HEK293T (cell line): ENCODE results near the gene LOXL3.

ENCODE experiments used
- CTCF ChIA-PET: fragments of 350-600 bp; formaldehyde crosslinking; extraction: SDS; loops from one replicate; lab custom pipeline; 2021; ENCODE audit warnings: antibody characterized with exemption, inconsistent platforms; lab: Yijun Ruan, JAX
- POLR2A ChIA-PET: fragments of 350-600 bp; formaldehyde crosslinking; extraction: SDS; loops from one replicate; lab custom pipeline; 2020; ENCODE audit warnings: antibody characterized with exemption, inconsistent platforms; lab: Yijun Ruan, JAX
- DNase-seq: peaks from one replicate; pipeline ENCODE4 v3.0.0; 2012; ENCODE audit warnings: mixed read lengths; ENCODE audit errors: extremely low spot score
- ARNT ChIP-seq: fragments of 450-650 bp; IDR thresholded peaks from 2 replicates; pipeline ENCODE4 v1.6.1; 2017; ENCODE audit warnings: mild to moderate bottlenecking
- BHLHE40 ChIP-seq: fragments of 450-650 bp; IDR thresholded peaks from 2 replicates; pipeline ENCODE4 v1.6.1; 2016; ENCODE audit warnings: mild to moderate bottlenecking, moderate library complexity, borderline replicate concordance
- CTBP1 ChIP-seq: fragments of 450-650 bp; IDR thresholded peaks from 2 replicates; pipeline ENCODE4 v1.6.1; 2016; ENCODE audit warnings: borderline replicate concordance
- ELF4 ChIP-seq: fragments of 450-650 bp; IDR thresholded peaks from 2 replicates; pipeline ENCODE4 v1.6.1; 2017; ENCODE audit warnings: antibody characterized with exemption
- FOXA1 ChIP-seq: fragments of 450-650 bp; IDR thresholded peaks from 2 replicates; pipeline ENCODE4 v1.6.1; 2016; ENCODE audit warnings: mild to moderate bottlenecking
- FOXK2 ChIP-seq: fragments of 450-650 bp; IDR thresholded peaks from 2 replicates; pipeline ENCODE4 v1.6.1; 2016; ENCODE audit warnings: mild to moderate bottlenecking
- FOXM1 ChIP-seq: fragments of 450-650 bp; IDR thresholded peaks from 2 replicates; pipeline ENCODE4 v1.6.1; 2017; ENCODE audit warnings: mild to moderate bottlenecking, borderline replicate concordance
- HDGF ChIP-seq: fragments of 450-650 bp; IDR thresholded peaks from 2 replicates; pipeline ENCODE4 v1.6.1; 2017; ENCODE audit warnings: antibody characterized with exemption, borderline replicate concordance
- L3MBTL2 ChIP-seq: fragments of 450-650 bp; conservative IDR thresholded peaks from 2 replicates; pipeline ENCODE4 v1.6.1; 2016; ENCODE audit warnings: mild to moderate bottlenecking
- LEF1 ChIP-seq: fragments of 450-650 bp; IDR thresholded peaks from 2 replicates; pipeline ENCODE4 v1.6.1; 2017; ENCODE audit warnings: mild to moderate bottlenecking, borderline replicate concordance
- NFRKB ChIP-seq: fragments of 450-650 bp; IDR thresholded peaks from 2 replicates; pipeline ENCODE4 v1.6.1; 2016; ENCODE audit warnings: mild to moderate bottlenecking, moderate library complexity
- SP1 ChIP-seq: fragments of 450-650 bp; IDR thresholded peaks from 2 replicates; pipeline ENCODE4 v1.6.1; 2017
- SUZ12 ChIP-seq: fragments of 450-650 bp; IDR thresholded peaks from 2 replicates; pipeline ENCODE4 v1.6.1; 2016; ENCODE audit warnings: mild to moderate bottlenecking
- TARDBP ChIP-seq: fragments of 450-650 bp; IDR thresholded peaks from 2 replicates; pipeline ENCODE4 v1.6.1; 2016
- ZNF384 ChIP-seq: fragments of 450-650 bp; IDR thresholded peaks from 2 replicates; pipeline ENCODE4 v1.6.1; 2016
- TF ChIP-seq, protein P1 (sequence below): fragments of 450-650 bp; IDR thresholded peaks from 2 replicates; pipeline ENCODE4 v1.6.1; 2016

The LOXL3 gene

GRCh38 chr2:74556159-74556558 lies 2.4 kb upstream of the LOXL3 start:
- DNase-seq, result no peak
- no peak for TF ChIP-seq NFRKB
- no peak for TF ChIP-seq LEF1
- no peak for TF ChIP-seq ARNT
- no peak for TF ChIP-seq ZNF384
- TF ChIP-seq, protein P1, sequence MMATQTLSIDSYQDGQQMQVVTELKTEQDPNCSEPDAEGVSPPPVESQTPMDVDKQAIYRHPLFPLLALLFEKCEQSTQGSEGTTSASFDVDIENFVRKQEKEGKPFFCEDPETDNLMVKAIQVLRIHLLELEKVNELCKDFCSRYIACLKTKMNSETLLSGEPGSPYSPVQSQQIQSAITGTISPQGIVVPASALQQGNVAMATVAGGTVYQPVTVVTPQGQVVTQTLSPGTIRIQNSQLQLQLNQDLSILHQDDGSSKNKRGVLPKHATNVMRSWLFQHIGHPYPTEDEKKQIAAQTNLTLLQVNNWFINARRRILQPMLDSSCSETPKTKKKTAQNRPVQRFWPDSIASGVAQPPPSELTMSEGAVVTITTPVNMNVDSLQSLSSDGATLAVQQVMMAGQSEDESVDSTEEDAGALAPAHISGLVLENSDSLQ, result no peak
- TF ChIP-seq L3MBTL2, result no peak
- ChIA-PET POLR2A (interaction anchor here (1.2 kb wide), 1 partner anchor 49 kb away, joined by 4 read pairs; no protein-coding TSS in a partner anchor), CTCF (no interaction called here)

DNA sequence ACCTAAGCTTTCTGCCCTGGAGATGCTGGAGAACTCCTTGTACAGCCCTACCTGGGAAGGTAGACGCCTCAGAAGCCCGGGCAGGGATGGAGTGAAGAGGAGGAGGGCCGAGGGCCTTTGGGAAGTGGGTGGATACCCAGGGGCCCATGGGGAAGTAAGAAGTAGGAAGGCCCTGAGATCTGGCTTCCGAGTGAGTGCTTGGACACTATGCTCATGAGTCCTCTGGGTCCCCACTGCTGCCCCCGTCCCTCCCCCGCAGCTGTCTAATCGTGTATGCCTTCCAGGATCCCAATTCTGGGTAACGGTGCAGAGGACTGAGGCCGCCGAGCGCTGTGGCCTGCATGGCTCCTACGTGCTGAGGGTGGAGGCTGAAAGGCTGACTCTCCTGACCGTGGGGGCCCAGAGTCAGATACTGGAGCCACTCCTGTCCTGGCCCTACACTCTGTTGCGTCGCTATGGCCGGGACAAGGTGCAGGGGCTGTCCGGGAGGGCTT lies 1.9 kb upstream of the LOXL3 start:
- TF ChIP-seq SP1 (no peak), ZNF384 (no peak), L3MBTL2 (no peak), FOXA1 (no peak), ELF4 (no peak), BHLHE40 (no peak), CTBP1 (no peak), ARNT (no peak), FOXM1 (no peak), NFRKB (no peak), HDGF (no peak), FOXK2 (no peak), TARDBP (no peak), SUZ12 (no peak)
- TF ChIP-seq, protein P1, result no peak
- DNase-seq, result no peak
- ChIA-PET CTCF (no interaction called here), POLR2A (interaction anchor here (1.2 kb wide), 1 partner anchor 49 kb away, joined by 4 read pairs; no protein-coding TSS in a partner anchor)

DNA sequence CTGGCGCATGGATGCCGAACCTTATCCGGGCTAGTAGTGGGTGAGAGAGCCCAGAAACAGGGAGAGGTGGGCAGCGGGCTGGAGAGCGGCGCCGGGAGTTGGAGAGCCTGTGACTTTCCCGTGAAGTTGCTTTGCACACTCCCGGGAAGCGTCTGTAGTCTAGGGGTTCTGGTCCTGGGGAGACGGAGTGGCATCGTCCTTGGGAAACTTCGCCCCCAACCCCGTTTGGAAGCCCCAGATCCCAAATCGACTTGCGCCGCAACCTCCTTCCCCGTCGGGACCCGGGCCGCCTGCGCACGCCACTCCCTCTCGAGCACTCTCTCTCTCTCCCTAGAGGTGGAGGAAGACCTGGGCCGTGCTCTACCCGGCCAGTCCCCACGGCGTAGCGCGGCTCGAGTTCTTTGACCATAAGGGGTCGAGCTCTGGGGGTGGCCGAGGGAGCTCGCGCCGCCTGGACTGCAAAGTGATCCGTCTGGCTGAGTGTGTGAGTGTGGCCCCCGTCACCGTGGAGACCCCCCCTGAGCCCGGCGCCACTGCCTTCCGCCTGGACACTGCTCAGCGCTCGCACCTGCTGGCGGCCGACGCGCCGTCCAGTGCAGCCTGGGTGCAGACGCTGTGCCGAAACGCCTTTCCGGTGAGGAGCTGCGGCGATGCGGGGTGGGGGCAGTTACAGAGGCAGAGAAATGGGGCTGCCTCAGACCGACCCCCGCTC lies 1.2 kb upstream of the LOXL3 start:
- CTCF ChIA-PET, result no interaction called here
- no peak for DNase-seq
- TF ChIP-seq ARNT (no peak), NFRKB (no peak), ELF4 (no peak), L3MBTL2 (no peak), BHLHE40 (no peak), HDGF (no peak), FOXM1 (no peak), LEF1 (no peak), SP1 (no peak), FOXK2 (no peak), TARDBP (no peak), SUZ12 (no peak), FOXA1 (no peak), CTBP1 (no peak), ZNF384 (no peak)
- TF ChIP-seq, protein P1, result no peak
- POLR2A ChIA-PET, result interaction anchor here (1.2 kb wide), 1 partner anchor 48 kb away, joined by 4 read pairs; no protein-coding TSS in a partner anchor

DNA sequence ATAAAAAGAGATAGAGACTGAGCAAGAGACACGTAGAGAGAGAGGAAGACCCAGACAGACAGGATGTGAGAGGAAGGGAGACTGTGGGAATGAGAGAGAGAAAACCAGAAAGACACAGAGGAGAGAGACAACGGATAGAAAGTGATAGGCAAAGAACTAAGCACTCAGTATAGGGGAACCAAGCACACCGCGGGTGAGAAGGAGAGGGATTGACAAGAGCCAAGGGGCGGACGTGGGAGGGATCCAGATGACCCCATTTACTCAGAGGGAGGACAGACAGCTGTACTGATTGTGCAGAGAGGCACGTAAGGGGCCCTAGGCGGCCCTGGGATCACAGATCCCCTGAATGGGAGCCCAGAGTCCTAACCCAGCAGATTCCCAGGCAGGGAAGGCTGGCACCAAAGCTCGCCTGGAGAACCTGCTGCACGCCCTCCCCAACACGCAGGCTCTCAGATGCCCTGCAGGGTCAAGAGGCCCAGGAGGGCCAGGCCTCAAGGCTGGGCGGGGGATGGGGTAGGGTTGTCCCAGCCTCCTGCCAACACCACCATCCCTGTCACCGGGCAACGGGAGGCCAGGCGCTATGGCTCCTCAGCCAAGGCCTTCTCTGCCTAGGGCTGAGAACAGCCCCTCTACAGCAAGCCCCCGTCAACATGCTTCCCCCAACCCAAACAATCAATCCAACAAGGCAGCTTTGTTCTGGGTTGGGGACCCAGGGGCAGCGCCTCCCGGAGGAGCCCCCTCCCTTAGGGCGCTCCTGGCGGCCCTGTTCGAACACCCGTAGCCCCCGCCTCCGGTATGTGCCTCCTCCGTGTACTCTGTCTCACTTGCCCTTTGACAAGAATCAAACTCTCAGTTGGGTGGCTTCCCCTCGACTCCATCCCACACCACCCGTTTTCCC lies 579 bp downstream of the LOXL3 start:
- ChIA-PET CTCF (no interaction called here), POLR2A (interaction anchor here (0.9 to 1.6 kb wide), 5 partner anchors 15 to 95 kb away, joined by 3 to 6 read pairs (median 3); partner anchors contain the start of genes AUP1, HTRA2 and WBP1)
- DNase-seq, result peak; percentile 30
- TF ChIP-seq HDGF, result 0 out of 2 replicates have a peak, but pooled peaks have one; percentile 46
- TF ChIP-seq CTBP1, result no peak

- CTCF ChIA-PET, result interaction anchor here (0.6 kb wide), 1 partner anchor 65 kb away, joined by 5 read pairs; no protein-coding TSS in a partner anchor
These were observed 1.5 kb downstream of the LOXL3 start for GRCh38 chr2:74551942-74552913.

More at GRCh38 chr2:74551942-74552913, 1.5 kb downstream of the LOXL3 start:
- POLR2A ChIA-PET, result interaction anchor here (2.3 kb wide), 1 partner anchor 18 kb away, joined by 5 read pairs; no protein-coding TSS in a partner anchor
- no peak for DNase-seq
- TF ChIP-seq LEF1, result no peak
